GM13977 (cell line): Measurements from ENCODE around the gene CPPED1.
"Not testable (repeated sequence)": the region's sequence is repeated elsewhere in the genome, so short reads cannot be mapped to it uniquely, and the experiment has no call there.

Experiments used
- DNase-seq: peaks from one replicate; pipeline ENCODE4 v3.0.0; 2012; ENCODE audit warnings: low spot score
- CTCF ChIP-seq: IDR thresholded peaks from 2 replicates; pipeline ENCODE4 v1.5.1; 2012; ENCODE audit warnings: mild to moderate bottlenecking, control low read depth; ENCODE audit not compliant: insufficient read depth; ENCODE audit errors: extremely low read depth, missing control alignments
- in situ Hi-C: fragments of 300-500 bp; cut with MboI; formaldehyde crosslinking; loops from one replicate; pipeline ENCODE4 v1.12.0; 2022; ENCODE audit warnings: low sequenced_read_pairs, low pct_unique_long_range_greater_than_20kb, mixed read lengths, inconsistent platforms; ENCODE audit not compliant: unreplicated experiment

The CPPED1 gene

GRCh38 chr16:12771341-12771798 is 32.3 kb downstream of the CPPED1 start:
- no peak for DNase-seq
- in situ Hi-C loops: no loop called here
- no peak for TF ChIP-seq CTCF

- DNase-seq: no peak
- in situ Hi-C loops: no loop called here
- TF ChIP-seq CTCF: no peak
These were observed 34.2 kb downstream of the CPPED1 start for GRCh38 chr16:12769525-12769924.

DNA sequence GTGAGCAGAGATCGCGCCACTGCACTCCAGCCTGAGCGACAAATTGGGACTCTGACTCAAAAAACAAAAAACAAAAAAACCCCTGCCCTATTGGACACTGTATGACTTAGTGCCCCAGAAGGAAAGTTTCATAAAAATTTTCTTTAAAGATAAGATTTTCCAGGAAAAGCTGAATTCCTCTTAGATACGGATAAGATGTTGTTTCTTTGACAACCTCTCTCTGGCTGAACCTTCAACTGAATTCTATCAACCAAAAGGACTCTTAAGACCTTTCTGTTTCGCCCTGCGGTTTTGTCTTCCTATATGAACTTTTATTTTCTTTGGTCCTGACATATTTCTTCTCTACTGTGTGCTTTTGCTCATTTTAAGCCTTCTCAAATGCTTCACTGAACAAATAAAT is 35.8 kb downstream of the CPPED1 start:
- no peak for TF ChIP-seq CTCF
- in situ Hi-C loops: no loop called here
- no peak for DNase-seq

DNA sequence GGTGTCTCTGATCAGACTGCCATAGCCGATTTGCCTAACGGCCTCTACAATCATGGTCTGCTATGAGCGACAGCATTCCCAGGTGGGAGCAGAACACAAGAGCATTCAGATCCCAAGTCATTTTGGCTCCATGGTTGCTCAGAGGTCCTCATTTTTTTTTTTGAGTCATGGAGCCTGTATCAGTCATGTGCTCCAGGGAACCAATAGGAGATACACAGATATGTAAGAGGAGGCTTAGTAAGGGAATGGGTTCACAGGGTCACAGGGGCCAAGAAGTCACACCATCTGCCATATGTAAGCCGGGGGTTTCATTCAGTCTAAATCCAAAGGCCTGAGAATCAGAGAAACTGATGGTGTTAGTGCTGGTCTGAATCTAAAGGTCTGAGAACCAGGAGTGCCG is 36.8 kb downstream of the CPPED1 start:
- no peak for DNase-seq
- TF ChIP-seq CTCF: no peak
- in situ Hi-C loops: no loop called here

DNA sequence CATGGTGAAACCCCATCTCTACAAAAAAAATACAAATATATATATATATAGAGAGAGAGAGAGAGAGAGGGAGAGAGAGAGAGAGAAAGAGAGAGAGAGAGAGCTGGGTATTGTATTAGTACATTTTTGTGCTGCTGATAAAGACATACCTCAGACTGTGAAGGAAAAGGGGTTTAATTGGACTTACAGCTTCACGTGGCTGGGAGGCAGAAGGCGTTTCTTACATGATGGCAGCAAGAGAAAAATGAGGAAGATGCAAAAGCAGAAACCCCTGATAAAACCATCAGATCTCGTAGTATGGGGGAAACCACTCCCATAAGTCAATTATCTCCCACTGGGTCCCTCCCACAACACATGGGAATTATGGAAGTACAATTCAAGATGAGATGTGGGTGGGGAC is 37.5 kb downstream of the CPPED1 start:
- in situ Hi-C loops, DNase-seq: not testable (repeated sequence)

DNA sequence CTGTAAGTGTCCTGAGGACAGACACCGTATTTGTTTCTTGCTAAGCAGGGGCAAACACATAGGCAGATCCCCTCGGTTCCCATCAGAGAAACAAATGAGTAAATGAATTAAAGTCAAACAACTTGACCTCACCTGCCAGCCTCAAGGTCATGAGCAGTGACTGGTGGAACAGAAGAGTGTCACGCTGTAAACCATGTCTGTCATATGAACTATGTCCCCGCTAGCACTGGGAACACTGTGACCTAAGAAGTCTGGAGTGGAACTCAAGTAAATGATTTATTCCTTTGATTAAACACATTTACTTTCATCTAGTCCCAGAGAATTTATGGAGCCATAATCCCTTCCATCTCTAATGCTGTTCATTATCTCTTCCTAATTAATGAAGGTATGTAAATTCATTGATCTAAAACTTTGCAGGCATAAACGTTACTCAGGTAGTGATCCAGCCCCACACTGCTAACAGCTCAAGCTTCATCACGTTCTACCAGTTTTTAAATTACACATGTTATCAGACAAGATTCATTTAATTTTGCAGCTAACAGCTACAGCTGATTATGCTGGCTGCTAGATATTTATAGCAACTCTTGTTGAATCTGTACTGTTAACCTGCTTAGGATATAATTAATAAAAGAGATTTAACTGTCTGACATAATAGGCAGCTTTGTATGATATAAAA is 38.7 kb downstream of the CPPED1 start:
- in situ Hi-C loops: no loop called here
- no peak for TF ChIP-seq CTCF
- no peak for DNase-seq

GRCh38 chr16:12763517-12763916 is 40.2 kb downstream of the CPPED1 start:
- no peak for TF ChIP-seq CTCF
- DNase-seq: no peak
- in situ Hi-C loops: no loop called here
